Activated CD4-positive, alpha-beta T cell treated with anti-CD3 and anti-CD28 coated beads, Interleukin-2, amount 50 U/mL, for 16 hours (primary cell): ENCODE measurements around the gene GAS1.

Source experiments
- DNase-seq: peaks from one replicate; pipeline ENCODE4 v3.0.0-alpha.2; 2020

GAS1 gene

DNA sequence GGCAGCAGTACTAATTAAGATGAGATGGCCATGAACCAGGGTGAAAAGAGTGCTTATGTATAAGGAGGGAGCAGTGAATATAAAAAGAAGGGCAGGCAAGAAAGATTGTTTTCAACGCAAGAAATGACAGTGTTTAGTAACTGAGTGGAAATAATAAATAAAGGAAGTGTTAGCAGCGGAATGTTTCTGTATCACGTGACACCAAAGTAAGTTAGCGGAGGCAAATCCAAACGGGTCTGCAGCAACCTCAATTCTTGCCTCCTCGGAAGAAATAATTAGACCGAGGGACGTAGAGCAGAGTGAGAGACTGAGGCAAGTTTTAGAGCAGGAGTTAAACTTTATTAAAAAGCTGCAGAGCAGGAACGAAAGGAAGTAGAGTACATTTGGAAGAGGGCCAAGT lies 15.4 kb upstream of the GAS1 start:
- DNase-seq = no peak

GRCh38 chr9:86960938-86961337 lies 13.6 kb upstream of the GAS1 start:
- no peak for DNase-seq

DNA sequence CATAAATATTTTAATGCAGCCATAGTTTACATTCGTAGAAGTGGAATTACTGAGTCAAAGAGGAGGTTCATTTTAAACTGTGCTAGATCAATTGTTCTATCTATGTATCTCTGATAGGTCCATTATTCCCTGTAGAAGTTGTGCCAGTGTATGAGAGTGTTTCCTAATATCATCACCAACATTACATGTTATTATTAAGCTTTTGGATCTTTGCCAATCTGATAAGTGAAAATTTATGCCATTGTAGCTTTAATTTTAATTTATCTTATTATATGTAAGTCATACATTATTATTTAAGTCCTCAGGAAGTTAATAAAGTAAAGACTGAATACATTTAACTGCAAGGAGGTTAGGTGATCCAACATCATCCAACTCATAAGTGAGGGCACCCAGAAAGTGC lies 10.9 kb upstream of the GAS1 start:
- DNase-seq = no peak

GRCh38 chr9:86955561-86955960 lies 8.3 kb upstream of the GAS1 start:
- DNase-seq = no peak

DNA sequence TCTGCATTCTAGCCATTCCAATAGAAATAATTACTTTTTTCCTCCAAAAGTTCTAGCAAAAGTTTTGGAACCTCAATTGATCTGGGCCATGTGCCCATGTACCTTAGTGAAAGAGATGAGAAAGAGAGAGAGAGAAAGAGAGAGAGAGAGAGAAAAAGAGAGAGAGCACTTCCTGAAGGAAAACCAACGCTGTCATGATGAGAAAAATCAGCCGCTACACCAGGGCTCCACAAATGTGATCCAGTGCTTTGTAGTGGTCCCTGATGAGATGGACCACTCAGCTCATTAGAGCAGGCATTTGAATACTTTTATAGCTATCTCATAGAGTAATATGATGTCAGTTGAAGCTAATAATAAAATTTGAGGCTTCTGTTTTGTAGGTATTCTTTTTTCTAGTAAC lies 7.7 kb upstream of the GAS1 start:
- no peak for DNase-seq

DNA sequence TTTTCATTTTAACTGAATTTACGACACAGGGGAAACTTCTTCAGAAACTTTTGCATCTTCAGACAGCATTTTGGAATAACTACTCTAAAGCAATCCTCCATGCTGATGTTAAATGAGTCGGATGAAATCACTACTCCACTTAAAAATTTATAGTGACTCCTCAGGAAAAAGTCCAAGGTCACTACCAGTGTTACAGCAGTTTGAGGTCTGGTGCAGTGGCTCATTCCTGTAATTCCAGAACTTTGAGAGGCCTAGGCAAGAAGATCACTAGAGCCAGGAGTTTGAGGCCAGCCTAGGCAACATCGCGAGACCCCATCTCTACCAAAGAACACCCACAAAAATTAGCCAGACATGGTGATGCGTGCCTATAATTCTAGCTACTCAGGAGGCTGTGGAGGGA lies 5.9 kb upstream of the GAS1 start:
- DNase-seq = no peak

GRCh38 chr9:86948074-86948929 lies 996 bp upstream of the GAS1 start:
- DNase-seq = peak; percentile 76

GRCh38 chr9:86946201-86947145 lies 833 bp downstream of the GAS1 start:
- peak; percentile 69 for DNase-seq

DNA sequence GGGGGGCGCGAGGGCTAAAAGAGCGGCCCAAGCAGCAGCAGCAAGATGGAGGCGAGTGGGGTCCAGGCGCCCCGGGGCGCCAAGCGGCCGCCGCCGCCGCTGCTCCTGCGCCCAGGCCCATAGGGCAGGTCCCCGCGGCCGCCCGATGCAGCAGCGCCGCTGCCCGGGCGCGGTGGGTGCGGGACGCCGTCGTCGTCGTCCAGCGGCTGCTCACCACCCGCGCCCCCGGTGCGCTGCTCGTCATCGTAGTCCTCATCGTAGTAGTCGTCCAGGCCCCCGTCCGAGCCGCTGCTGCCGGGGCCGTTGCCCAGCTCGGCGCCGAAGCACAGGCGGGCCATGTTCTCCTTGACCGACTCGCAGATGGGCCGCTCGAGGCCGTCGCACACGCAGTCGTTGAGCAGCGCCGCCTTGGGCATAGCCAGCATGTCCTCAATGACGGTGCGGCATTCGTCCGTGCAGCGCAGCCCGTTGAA lies 1.5 kb downstream of the GAS1 start:
- DNase-seq = peak; percentile 8

DNA sequence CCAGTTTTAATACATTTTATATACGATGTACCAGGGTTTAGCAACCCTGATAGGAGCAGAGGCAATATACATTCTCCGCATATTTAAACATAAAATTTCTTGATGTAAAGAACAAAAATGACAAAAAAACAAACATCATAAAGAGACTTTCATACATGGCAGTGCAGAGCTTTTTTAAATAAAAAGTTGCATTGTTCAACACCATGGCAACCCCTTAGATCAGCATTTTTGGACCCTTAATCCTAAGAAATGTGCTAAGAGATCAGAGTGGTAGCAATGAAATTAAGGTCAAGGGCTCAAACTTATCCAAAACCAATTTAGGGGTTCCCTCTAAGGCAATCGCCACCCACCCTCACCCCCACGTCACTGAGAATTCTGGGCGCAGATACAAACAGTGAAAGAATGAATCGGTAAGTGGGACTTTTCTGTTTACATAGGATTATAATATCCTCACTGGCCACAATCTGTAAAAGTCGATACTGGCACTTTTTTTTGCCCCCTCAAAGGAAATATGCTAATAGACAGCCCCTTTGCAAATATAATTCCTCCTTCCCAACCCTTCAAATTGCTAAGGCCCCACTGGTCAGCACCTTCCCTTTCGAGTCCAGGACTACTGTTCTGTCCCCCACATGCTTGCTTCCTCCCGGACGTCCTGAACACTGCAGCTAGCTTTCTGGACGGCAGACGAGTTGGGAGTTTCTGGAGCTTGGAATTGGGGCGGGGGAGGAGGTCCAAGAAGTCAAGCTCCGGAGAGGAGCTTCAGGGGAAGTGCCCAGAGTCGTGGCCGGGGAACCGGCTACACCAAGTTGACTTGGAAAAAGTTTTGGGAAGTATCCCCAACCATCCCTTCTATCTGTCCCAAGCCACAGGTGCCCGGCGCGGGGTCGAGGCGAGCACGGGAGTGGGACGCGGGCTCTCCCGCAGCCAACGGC lies 2.2 kb downstream of the GAS1 start:
- DNase-seq = no peak

GRCh38 chr9:86943201-86944113 lies 3.8 kb downstream of the GAS1 start:
- no peak for DNase-seq

- no peak for DNase-seq
Observed at GRCh38 chr9:86942281-86943200, 4.8 kb downstream of the GAS1 start.

DNA sequence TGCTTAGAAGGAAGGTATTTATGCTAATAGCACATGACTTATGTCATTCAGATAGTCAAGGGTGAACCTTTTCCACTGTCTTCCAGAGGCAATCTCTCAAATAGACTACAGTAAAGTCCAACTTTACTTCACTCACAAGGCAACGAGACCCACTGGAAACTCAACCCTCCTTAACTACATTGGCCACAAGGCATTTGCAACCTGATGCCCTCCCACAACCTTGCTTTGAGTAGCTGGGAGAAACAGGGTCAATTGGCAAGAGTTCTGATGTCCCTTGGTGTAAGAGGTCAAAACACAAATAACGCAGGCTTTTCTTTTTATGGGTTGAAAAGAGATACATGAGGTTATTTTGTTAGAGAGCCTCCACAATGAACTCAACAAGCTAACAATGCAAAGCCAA lies 6.1 kb downstream of the GAS1 start:
- DNase-seq = no peak

DNA sequence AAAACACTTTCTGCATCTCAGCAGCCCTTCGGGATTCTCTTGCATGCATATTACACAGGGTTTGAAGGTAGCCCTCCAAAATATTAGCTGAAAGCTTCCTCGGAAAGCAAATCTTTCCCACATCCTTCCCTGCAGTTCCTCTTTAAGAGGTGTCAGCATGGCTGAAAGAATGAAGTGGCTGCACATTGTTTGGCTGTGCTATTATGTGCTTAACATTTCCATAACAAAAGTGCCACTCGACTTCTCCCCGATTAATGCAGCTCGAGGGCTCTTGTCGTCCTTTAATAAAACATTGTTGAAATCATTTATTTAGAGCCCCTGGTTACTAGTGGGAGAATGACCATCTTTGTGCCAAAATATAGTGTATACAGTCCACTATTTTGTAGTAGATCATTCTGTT lies 6.5 kb downstream of the GAS1 start:
- DNase-seq = no peak

- no peak for DNase-seq
Observed at GRCh38 chr9:86939891-86940290, 7.4 kb downstream of the GAS1 start.

DNA sequence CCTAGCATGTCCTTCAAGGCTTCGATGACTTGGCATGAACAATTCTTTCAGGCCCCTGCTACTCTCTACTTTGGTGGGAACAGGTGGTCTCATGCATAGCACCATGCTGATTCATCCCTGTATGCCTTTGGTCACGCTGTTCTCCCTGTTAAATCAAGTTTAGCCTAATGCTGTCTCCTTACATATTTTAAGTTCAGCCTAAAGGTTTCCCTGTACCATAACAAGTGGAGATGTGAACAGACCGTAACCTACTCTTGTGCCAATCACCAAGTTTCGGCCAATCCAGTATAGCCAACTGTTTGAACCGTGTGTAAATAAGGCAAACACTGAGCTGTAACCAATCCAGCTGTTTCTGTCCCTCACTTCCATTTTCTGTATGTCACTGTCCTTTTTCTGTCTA lies 8.0 kb downstream of the GAS1 start:
- DNase-seq = no peak

DNA sequence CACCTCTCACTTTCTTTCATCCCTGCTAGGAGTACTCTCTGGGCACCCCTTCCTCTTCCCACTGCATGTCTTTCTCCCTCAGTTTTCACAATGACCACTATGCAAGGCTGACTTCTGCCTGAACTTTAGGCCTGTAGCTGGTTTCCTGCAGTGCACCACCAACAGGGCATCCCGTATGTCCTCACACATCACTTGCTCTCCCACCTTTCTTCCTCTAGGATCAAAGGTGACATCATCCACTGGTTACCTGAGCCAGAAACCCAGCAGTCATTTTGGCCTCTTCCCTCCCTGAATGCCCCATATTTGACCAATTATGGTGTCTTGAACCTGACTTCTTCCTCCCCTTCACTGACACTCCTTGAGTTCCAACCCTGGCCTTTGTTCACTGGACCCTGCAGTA lies 8.5 kb downstream of the GAS1 start:
- no peak for DNase-seq

DNA sequence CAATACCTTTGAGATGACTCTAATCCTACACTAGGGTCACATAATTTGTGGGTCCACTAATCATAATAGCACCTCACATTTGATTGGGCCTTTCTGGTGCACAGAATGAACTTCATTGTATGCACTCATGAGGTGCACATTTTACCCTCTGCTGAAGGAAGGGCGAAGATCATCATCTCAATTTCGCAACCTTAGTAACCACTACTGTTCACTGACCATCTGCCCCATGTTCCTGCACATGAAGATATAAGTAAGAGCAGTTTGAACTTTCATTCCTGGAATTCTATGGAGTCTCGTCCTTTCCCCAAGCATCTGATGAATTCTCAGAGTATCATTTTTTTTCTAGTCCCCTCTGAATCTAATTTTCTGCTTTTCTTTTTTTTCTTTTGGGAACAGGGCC lies 21.2 kb downstream of the GAS1 start:
- no peak for DNase-seq

- no peak for DNase-seq
Observed at GRCh38 chr9:86925686-86926085, 21.6 kb downstream of the GAS1 start.

GRCh38 chr9:86924206-86924605 lies 23.1 kb downstream of the GAS1 start:
- no peak for DNase-seq
